HG03571 (cell line): ENCODE measurements around the gene AHNAK2.

Source experiments
- ATAC-seq: cut with Tn5 transposase; IDR thresholded peaks from one replicate; pipeline ENCODE4 v1.9.1; 2021; ENCODE audit not compliant: unreplicated experiment

AHNAK2 gene

GRCh38 chr14:104973385-104974145 is 4.6 kb downstream of the AHNAK2 start:
- ATAC-seq = no peak

- no peak for ATAC-seq
Measured at GRCh38 chr14:104973135-104973384, 5.1 kb downstream of the AHNAK2 start.

GRCh38 chr14:104972301-104973134 is 5.7 kb downstream of the AHNAK2 start:
- ATAC-seq = no peak

GRCh38 chr14:104971447-104972240 is 6.5 kb downstream of the AHNAK2 start:
- no peak for ATAC-seq

GRCh38 chr14:104970231-104971068 is 7.7 kb downstream of the AHNAK2 start:
- no peak for ATAC-seq

- ATAC-seq = no peak
Measured at GRCh38 chr14:104969741-104970230, 8.4 kb downstream of the AHNAK2 start.

- no peak for ATAC-seq
Measured at GRCh38 chr14:104968541-104969401, 9.4 kb downstream of the AHNAK2 start.

- ATAC-seq = no peak
Measured at GRCh38 chr14:104968153-104968527, 10.0 kb downstream of the AHNAK2 start.

GRCh38 chr14:104967386-104968152 is 10.6 kb downstream of the AHNAK2 start:
- ATAC-seq = no peak

GRCh38 chr14:104966981-104967385 is 11.2 kb downstream of the AHNAK2 start:
- no peak for ATAC-seq

- ATAC-seq = no peak
Measured at GRCh38 chr14:104966261-104966865, 11.8 kb downstream of the AHNAK2 start.

- ATAC-seq = no peak
Measured at GRCh38 chr14:104965561-104966231, 12.5 kb downstream of the AHNAK2 start.

- no peak for ATAC-seq
Measured at GRCh38 chr14:104964546-104964945, 13.6 kb downstream of the AHNAK2 start.

- no peak for ATAC-seq
Measured at GRCh38 chr14:104957146-104958113, 20.7 kb downstream of the AHNAK2 start.

GRCh38 chr14:104956290-104956890 is 21.8 kb downstream of the AHNAK2 start:
- no peak for ATAC-seq

- ATAC-seq = no peak
Measured at GRCh38 chr14:104955396-104955770, 22.8 kb downstream of the AHNAK2 start.
